NCI-H510A treated with DMSO at 0.1 percent for 48 hours (cell line): ENCODE results near the gene HNRNPL.
"Not testable (repeated sequence)": the region's sequence is repeated elsewhere in the genome, so short reads cannot be mapped to it uniquely, and the experiment has no call there.

Experiments
- DNase-seq: peaks from one replicate; lab custom pipeline; 2025; lab: John Stamatoyannopoulos, UW

HNRNPL gene

DNA sequence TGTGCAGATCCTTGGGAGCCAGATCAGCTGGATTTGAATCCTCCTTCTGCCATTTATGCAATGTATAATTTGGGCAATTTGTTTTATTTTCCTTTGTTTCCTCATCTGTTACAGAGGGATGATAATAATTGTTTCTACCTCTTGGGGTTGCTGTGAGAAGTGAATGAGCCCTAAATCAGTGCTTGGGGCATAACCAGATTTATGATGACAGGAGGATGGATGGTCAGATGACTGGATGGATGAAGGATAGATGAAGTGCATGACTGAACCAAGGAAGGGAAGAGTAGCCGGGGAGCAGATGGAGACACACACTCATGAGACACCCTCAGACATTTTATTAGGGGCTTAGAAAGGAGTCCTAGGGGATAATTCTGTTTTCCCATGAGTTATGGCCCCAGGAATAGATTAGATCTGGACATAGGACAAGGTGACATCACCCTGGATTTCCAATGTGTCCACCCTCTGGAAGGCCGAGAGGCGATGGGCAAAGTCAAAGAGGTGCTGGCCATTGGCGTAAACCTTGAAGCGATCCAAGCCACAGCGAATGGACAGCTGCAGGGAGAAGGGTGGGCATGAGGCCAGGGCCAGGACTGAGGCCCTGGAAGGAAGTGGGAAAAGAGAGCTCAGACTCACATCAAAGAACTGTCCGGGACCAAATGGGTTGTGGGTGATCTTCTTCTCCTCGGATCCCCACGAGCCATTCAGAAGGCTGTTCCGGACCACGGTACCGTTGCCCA is 48.3 kb downstream of the HNRNPL start:
- no peak for DNase-seq

DNA sequence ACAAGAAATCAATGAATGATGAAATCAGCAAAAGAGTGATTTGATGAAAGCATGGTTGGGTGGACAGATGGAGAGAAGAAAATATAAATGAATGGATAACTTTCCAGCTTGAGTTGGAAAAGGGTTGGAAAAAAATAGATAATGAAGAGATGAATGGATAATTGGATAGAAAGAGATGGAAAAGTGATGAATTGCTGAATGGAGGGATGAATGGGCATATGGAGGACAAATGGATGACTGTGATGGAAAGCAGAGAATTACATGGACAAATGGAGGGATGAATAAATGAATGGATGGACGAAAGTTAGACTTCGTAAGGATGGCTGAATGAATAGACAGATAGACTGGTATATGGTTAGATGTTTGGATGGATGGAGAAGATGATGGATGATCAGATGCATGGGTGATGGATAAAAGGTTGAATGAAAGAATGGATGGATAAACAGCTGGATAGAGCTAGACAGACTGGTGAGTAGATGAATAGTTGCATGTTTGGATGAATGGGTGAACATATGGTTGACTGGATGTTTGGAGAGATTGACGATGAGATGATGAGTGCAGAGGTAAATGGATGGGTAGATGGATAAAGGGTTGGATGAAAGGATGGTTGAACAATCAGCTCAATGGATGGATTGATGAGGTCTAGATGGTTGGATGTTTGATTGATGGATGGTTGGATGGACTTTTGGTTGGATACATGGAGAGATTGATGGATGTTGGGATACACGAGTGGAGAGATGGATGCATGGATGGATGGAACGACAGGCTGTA is 49.0 kb downstream of the HNRNPL start:
- no peak for DNase-seq

DNA sequence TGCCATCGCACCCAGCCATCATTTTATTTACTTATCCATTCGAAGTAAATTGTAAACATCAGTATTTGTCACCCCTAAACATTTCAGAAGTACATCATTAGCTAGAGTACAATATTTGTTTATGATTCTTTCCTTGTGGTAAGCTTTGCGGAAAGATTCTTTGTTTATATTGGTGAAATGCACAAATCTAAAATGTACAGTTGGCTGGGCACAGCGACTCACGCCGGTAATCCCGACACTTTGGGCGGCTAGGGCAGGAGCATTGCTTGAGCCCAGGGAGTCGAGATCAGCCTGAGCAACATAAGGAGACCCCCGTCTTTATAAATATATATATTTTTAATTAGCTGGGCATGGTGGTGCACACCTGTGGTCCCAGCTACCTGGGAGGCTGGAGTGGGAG is 50.7 kb downstream of the HNRNPL start:
- no peak for DNase-seq

DNA sequence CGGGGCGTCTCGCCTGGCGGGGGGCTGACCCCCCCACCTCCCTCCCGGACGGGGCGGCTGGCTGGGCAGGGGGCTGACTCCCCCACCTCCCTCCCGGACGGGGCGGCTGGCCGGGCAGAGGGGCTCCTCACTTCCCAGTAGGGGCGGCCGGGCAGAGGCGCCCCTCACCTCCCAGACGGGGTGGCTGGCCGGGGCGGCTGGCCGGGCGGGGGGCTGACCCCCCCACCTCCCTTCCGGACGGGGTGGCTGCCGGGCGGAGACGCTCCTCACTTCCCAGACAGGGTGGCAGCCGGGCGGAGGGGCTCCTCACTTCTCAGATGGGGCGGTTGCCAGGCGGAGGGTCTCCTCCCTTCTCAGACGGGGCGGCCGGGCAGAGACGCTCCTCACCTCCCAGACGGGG is 52.0 kb downstream of the HNRNPL start:
- DNase-seq = not testable (repeated sequence)

DNA sequence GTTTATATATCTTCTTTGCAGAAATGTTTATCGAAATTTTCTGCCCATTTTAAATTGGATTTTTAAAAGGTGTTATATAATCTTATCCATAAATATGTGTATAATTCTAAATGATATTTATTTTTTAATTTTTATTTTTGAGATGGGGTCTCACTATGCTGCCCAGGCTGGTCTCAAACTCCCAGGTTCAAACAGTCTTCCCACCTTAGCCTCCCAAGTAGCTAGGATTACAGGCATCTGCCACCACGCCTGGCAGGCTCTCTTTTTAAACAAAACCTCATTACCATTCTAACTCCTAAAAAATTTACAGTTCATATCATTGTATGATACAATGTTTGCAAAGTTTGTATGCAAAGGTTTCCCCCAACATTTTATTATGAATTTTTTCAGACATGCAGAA is 53.6 kb downstream of the HNRNPL start:
- DNase-seq = no peak

DNA sequence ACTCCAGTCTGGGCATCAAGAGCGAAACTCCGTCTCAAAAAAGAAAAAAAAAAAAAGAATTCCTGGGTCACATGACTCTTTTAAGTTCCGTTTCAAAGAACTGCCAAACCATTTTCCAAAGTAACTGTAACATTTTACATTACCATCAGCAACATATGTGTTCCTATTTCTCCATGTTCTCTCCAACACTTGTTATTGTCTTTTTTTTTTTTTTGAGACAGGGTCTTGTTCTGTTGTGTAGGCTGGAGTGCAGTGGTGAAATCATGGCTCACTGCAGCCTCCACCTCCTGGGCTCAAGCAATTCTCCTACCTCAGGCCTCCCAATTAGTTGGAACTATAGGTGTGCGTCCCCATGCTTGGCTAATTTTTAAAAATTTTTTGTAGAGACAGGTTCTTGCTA is 54.2 kb downstream of the HNRNPL start:
- no peak for DNase-seq

DNA sequence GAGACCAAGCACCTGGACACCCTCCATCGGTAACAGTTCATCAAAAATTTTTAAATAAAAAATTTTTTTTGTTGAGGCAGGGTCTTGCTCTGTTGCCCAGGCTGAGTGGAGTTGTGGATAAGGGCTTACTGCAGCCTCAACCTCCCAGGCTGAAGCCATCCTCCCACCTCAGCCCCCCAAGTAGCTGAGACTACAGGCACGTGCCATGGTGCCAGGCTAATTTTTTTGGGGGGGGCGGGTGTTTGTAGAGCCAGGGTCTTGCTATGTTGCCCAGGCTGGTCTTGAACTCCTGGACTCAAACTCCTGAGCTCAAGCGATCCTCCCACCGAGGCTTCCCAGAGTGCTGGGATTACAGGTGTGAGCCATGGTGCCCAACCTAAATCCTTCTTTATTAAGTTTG is 56.1 kb downstream of the HNRNPL start:
- no peak for DNase-seq

DNA sequence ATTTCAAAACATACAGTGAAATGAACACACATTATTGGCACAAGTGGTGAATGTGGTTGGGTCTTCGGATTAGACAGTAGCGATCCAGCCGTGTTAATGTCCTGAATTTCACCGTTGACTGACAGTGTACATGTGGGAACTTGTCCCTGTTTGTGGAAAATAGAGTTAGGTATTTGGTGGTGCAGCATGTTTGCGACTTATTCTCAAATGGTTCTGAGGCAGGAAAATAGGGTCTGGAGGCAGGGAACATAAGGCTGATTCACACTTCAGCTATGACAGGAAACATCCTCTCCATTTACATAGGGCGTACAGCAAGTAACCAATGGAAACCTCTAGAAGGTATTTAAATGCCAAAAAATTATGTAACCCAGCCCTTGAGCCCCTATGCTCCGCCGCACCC is 56.6 kb downstream of the HNRNPL start:
- no peak for DNase-seq

DNA sequence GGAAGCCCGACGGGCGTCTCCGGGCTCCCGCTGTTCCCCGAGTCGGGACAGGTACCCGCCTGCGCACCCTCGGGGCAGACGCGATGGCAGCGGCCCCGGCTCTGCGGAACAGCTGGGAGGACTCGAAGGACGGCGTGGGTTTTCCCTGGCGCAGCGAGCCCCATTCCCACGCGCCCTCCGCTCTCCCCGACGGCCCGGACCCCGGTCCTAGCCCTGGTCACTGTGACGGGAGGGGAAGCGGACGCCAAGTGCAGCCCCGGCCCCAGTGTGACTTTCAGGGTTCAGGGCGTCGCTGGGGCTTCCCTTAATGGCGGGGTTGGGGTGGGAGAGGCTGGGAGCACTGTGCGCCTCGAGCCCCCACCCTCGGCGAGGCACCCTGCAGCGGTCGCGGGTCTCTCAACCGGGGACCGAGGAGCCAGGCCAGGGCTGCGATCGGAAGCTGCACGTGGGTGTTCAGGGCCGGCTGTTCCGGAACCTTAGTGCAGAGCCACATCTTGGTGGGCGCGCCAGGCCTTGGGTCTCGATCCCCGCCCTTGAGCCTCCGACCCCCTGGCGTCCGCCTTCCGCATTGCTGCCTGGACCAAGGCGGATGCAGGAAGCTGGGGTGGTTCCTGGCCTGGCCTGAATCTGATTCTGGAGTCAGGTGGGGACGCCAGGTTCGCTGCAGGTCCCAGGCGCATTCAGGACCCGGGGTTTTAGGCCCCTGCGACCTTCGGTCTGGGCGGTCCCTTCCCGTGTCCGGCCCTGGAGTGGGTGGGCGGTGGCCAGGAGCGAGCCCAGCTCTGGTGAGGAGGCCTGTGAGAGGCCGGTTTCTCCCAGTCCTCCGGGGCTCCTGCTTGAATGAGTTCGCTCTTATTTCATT is 57.3 kb downstream of the HNRNPL start:
- no peak for DNase-seq

DNA sequence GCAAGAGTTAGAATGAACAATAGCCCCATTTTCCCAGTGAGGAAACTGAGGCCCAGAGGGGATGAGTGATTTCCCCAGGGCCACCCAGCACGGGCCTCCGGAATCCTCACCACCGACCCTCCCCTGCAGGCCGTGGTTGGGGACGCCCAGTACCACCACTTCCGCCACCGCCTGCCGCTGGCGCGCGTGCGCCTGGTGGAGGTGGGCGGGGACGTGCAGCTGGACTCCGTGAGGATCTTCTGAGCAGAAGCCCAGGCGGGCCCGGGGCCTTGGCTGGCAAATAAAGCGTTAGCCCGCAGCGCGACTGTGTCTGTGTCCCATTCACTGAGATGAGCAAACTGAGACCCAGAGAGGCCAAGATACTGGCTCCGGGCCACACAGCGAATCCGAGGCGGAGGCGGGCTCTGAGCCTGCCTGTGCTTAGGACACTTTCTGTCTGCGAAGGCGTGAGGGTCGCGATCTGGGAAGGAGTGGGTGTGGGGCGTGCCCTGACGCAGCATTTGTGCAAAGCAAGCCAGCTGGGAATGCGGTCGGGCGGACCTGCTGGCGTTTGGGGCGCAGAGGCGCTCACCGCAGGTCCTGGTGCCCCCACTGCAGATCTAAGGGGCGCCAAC is 58.2 kb downstream of the HNRNPL start:
- not testable (repeated sequence) for DNase-seq

DNA sequence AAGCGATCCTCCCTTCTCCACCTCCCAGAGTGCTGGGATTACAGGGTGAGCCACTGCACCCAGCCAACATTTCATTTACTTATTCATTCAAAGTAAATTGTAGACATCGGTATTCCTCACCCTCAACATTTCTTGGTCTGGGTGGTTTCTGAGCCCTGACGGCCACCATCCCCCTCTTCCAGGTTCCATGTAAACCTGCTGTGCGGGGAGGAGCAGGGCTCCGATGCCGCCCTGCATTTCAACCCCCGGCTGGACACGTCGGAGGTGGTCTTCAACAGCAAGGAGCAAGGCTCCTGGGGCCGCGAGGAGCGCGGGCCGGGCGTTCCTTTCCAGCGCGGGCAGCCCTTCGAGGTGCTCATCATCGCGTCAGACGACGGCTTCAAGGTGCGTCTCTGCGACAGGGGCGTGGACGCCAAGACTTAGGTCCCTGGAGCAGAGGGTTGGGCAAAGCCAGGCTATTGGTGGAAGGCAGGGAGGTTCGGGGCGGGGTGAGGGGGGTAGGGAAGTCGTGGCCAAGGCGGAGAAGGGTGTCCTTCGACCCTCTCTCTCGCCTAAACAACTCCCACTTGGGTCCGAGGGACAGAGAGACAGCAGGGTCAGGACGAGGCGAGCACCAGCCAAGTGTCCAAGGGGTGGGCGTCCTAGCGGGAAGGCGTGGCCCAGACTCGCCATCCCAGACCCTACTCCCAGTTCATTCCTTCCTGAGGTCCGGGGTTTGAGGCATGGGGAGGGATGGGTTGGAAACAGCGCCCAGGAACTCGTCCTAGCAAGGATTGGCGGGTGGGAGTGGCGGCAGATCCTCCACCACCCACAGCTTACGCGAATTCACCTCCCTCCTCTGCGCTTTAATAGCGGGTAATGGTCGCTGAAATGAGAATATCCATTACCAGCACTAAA is 59.0 kb downstream of the HNRNPL start:
- DNase-seq = not testable (repeated sequence)

DNA sequence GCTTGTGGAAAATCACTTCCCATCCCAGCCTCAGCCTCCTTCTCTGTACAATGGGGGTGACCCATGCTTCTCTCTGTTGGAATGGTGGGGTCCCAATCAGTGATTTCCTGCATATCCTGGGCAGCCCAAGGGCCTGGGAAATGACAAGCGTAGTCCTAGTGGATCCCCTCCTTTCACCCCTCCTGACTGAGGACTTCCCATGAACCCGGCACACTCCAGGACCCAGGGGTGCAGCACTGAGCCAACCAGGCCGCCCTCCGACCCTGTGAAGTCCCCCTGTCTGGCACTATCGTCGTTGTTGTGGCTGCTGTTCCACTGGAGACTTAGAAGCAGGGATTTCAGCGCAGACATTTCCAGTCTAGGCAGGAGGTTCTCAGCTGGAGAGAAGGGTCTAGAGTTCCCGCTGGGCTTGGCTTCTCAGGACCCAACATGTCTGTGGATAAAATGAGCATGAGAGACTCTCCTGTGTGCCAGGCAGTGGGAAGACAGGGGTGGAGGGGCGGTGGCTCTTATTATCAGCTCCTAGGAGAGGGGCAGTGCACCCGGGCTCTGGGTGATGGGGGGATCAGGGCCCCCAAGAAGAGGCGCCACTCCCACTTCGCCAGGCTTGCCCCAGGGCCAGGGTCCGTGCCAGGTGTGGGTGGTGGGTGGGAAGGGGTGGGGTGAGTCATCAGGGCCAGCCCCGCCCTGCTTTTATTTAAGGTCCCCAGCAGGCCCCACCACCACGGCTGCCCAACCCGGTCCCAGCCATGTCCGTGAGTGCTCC is 61.1 kb downstream of the HNRNPL start, which contains the start of gene LGALS7B:
LGALS7B (plus strand) TSS at position 723 of the 766 bp plus-strand sequence; CDS start at position 750, 27 bp downstream.
- DNase-seq = no peak

DNA sequence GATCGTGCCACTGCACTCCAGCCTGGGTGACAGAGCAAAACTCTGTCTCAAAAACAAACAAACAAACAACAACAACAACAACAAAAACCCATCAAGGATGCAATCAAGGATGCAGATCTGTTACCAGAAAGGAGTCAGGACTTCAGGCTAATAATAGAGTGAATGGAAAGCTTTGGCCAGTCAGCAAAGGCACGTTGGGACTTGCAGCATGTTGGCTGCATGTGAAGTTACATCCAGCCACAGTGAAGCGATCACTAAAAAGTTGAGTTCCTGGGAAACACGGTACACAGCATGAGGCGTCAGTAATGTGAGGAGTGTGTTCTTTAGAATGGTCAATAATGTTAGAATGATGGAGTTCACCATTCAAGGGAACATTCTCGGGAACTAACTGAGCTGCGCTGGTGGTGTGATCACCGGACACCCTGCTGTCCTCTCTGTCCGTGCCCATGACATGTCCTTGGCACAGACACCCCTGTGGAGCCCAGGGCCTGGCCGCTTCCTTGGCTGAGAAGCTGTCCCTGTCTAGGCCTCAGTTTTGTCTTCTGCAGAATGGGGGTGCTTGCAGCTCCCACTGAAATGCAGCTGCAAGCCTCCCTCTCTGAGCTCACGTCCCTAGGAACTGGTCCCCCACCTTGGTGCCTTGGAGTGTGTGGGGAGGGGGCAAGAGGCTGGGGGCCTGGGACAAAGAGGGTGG is 63.1 kb downstream of the HNRNPL start:
- no peak for DNase-seq
